ENCODE measurements around the gene MEGF11.

DNA sequence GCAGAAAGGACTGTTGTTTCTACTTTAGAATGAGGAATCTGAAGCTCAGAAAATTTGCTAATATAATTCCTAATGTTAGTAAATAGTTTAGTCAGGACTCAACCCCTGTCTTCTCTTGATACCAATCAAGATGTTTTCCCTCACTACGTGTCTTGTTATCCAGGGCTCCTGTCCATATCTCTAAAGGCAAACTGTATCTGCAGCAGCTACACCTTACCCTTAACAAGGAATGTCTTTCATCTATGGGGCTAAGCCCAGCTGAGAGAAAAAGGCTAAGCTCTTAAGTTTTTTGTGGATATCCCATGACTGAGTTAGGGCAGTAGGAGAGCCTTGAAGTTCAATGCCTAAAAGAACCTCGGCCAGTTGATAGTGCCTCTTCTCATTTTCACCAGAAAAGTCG is 351.7 kb downstream of the MEGF11 start:
- TF ChIP-seq YY1 (IDR thresholded peaks at IDR 0.05; ENCODE audit: insufficient read depth, insufficient read length), result no peak
- no peak for TF ChIP-seq SUZ12 (IDR thresholded peaks at IDR 0.05; ENCODE audit: extremely low read depth, insufficient read depth, insufficient read length)
